ENCODE results near the gene HEY2. TPM values are rescaled to one million over a fixed set of nuclear protein-coding genes. Genes with fewer than 3 reads are reported as not detected.

Gene HEY2
- total and polyA plus RNA-seq, 12 donors, result 12.4 to 75.1 (median 33.2) TPM

- Histone ChIP-seq H3K4me3 (no peak overlapping the region), H3K27me3 (no peaks in the 10 kb centered on the region), H3K4me1 (peaks cover 0 to 43% (median 15%) of the 10 kb centered on the region in 9 donors), H3K36me3 (peaks cover 0 to 9% (median 0%) of the 10 kb centered on the region in 9 donors), H3K9me3 (no peaks in the 10 kb centered on the region), H3K27ac (no peak overlapping the region)
- no peak for DNase-seq
- intact Hi-C loops (cut with DNase I), result no loop called here
- ATAC-seq, result no peak
- WGBS, 2 donors, result 89 to 97% methylated on average over 4 of the region's 4 CpGs
- TF ChIP-seq CTCF (IDR thresholded peaks at IDR 0.05), result no peak
Measured at GRCh38 chr6:125807293-125807692, 57.9 kb downstream of the HEY2 start.

GRCh38 chr6:125808060-125808459 is 58.6 kb downstream of the HEY2 start:
- WGBS, 2 donors, result 75 to 77% methylated on average over 4 of the region's 4 CpGs

GRCh38 chr6:125808591-125808990 is 59.2 kb downstream of the HEY2 start:
- intact Hi-C loops (cut with DNase I), result no loop called here
- H3K36me3 ChIP-seq, result peaks cover 0 to 9% (median 0%) of the 10 kb centered on the region in 9 donors
- no peak for ATAC-seq
- H3K27ac ChIP-seq, result no peak overlapping the region
- H3K27me3 ChIP-seq, result no peaks in the 10 kb centered on the region
- no peak for DNase-seq
- H3K9me3 ChIP-seq, result no peaks in the 10 kb centered on the region
- peaks cover 0 to 43% (median 21%) of the 10 kb centered on the region in 9 donors for H3K4me1 ChIP-seq
- no peak for TF ChIP-seq CTCF (IDR thresholded peaks at IDR 0.05)
- H3K4me3 ChIP-seq, result no peak overlapping the region

More at GRCh38 chr6:125808060-125808459, 58.6 kb downstream of the HEY2 start:
- DNase-seq, result no peak
- ATAC-seq, result no peak
- no peak for TF ChIP-seq CTCF (IDR thresholded peaks at IDR 0.05)
- Histone ChIP-seq H3K27ac (no peak overlapping the region), H3K9me3 (no peaks in the 10 kb centered on the region), H3K27me3 (no peaks in the 10 kb centered on the region), H3K36me3 (peaks cover 0 to 9% (median 0%) of the 10 kb centered on the region in 9 donors), H3K4me1 (peaks cover 0 to 43% (median 20%) of the 10 kb centered on the region in 9 donors), H3K4me3 (no peak overlapping the region)
- intact Hi-C loops (cut with DNase I), result no loop called here

- Histone ChIP-seq H3K4me3 (no peak overlapping the region), H3K27me3 (no peaks in the 10 kb centered on the region), H3K36me3 (peaks cover 0 to 9% (median 0%) of the 10 kb centered on the region in 9 donors), H3K27ac (no peak overlapping the region), H3K9me3 (no peaks in the 10 kb centered on the region), H3K4me1 (peaks cover 4 to 42% (median 23%) of the 10 kb centered on the region in 9 donors)
- DNase-seq (no peak), ATAC-seq (no peak)
- TF ChIP-seq CTCF (IDR thresholded peaks at IDR 0.05), result no peak
- intact Hi-C loops (cut with DNase I), result loop anchor here in 1 of 10 donors (5.0 kb wide), 1 partner anchor 38 kb away; no protein-coding TSS in a partner anchor
- WGBS, 2 donors, result 89 to 96% methylated on average over 3 of the region's 3 CpGs
Measured at GRCh38 chr6:125809570-125810170, 60.2 kb downstream of the HEY2 start.

Measured in heart right ventricle (tissue), 16 donors.